NCI-H2196 treated with DMSO at 0.1 percent for 48 hours (cell line): Measurements from ENCODE around the gene SORCS2.

ENCODE experiments used
- DNase-seq: peaks from one replicate; lab custom pipeline; 2025; ENCODE audit not compliant: unreplicated experiment; lab: John Stamatoyannopoulos, UW

Gene SORCS2

DNA sequence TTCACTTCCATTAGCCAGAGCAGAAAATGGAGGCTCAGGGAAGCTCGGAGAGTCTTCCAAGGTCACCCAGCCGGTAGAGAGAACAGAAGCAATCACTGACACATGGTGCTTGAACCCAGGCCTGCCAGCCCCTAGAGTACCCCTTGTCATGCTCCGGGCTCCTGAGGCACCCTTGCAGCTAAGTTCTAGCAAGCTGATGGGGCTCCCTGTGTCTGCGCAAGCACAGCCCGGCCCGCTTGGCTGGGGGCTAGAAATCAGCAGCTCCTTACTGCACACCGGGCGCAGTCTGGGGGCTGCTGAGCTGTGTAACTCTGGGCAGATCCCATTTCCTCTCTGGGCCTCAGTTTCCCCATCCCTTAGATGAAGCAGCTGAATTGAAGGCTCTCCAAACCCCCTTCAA is 344.5 kb downstream of the SORCS2 start:
- no peak for DNase-seq

DNA sequence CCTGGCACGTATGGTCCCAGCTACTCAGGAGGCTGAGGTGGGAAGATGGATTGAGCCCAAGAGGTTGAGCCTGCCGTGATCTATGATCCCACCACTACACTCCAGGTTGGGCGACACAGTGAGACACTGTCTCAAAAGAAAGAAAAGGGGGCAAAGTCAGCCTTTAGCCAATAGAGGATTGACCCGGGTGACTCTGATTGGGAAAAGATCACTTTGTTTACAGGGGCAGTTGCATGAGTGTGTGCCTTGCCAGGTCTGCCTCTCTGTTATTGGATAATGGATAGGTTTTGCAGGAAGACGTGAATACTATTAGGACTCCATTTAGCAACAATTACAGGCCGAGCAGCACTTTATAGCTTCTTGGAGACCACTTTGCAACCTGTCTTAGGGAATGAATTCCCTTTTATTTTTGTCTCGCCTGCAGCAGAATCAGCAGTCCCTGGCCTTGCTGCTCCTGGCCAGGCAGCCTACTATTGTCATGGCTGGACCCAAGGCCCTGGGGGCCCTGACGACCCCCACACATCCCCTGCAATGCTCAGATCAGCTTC is 345.6 kb downstream of the SORCS2 start:
- no peak for DNase-seq

DNA sequence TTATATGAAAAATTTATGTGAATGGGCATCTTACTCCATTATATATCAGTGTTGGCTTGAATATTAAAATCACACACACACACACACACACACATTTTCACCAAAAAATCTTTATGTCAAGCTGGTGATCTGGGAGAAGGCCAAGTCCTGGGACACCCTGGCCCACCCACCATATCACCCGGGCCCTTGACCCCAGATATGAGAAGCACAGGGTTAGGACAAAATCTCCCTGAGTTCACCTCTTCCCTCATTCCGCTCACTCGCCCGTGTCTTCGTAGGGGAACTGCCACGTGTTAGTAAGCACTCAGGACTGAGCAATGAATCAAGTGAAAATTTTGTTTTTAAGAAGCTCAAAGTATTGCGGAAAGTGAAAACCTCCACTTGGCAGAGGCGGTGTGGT is 346.2 kb downstream of the SORCS2 start:
- no peak for DNase-seq

DNA sequence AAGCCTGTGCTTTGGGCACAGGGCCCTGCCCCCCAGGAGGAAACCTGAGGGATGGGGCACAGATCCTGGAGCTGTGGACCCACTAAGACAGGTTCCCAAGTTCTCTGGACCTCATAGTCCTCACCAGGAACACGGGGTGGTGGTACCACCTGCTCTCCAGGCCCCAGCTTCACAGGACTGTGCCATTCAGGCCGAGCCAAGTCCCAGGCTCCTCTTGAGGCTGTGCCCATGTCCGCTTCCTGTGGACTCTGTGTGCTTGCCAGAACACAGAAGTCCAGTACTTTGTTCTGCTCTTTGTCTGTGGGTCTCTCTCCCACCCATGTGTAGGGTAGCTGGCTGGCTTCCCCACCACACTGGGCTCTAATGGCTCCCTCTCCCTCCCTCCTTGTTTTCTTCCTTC is 346.8 kb downstream of the SORCS2 start:
- no peak for DNase-seq

DNA sequence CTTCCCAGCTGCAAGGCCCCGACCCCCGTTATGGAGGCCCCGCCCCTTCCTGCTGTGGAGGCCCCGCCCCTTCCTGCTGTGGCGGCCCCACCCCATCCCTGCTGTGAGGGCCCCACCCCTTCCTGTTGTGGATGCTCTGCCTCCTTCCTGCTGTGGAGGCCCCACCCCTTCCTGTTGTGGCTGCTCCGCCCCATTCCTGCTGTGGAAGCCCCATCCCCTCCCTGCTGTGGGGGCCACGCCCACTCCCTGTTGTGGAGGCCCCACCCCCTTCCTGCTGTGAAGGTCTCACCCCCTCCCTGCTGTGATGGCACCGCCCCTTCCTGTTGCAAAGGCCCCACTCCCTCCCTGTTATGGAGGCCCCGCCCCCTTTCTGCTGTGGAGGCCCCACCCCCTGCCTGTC is 347.3 kb downstream of the SORCS2 start:
- DNase-seq: peak; percentile 15

DNA sequence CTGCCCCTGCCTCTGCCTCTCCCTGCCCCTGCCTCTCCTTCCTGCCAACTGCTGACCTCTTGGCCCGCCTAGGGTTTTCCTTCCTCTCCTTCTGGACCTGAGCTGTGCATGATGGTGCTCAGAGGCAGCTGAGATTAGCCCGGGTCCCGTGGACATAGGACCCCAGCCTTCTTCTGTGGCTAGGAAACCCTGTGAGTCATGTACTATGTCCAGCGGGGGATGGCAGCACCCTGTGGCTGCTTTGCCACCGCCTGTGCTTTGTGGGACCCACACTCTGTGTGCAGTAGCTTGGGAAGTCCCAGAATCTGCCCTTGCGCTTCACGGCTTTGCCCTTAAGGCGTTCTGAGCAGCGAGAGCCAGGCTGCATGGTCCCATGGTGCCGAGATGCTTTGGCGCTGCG is 347.9 kb downstream of the SORCS2 start:
- DNase-seq: no peak

DNA sequence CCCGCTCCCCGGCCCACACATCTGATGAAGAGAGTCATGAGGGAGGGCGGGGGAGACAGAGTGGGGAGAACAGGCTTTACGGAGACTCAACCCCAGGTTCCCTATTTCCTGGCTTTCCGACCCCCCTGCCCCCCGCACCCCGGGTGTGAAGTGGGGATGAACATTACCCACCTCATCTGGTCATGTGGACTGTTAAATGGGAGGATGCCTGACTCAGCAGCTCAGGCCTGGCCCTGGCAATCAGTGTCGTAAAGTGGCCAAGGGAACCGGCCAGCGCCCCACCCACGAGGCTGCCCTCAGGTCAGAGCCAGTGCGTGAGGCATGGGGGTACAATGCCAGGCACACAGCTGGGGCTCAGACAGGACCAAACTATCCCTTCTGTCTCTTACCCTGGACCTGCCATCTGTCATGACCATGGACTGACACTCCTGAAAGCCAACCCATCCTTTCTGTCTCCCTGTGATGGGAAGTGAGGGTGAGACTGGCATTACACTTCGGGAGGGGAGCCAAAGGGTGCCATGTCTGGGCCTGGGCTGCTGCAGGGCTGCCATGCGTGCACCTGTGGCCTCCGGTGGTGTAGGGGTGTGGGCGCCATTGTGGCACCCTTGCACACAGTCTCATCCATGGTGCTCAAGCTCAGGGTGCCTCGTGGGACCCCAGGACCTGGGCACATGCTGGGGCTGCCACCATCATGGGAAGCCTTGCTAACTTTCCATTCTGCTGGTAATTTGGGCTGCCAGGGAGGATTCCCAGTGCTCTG is 348.5 kb downstream of the SORCS2 start:
- DNase-seq: no peak

DNA sequence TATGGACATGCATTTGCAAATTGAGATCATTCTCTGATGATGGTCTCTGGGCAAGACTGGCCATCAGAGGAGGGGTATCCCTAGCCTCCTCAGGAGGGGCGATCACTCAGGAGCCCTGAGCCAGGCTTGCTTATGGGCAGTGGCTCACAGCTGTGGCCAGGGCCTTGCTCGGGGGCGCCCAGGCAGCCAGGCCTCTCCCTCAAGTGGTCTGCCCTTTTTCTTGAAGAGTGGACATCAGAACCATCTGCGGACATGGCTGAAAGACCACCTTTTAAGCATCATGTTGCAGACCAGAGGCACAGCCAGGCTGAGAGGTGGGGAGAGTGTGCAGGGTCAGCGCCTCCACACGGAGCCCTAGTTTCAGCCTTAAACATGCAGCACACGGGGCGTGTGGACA is 349.1 kb downstream of the SORCS2 start:
- DNase-seq: no peak

DNA sequence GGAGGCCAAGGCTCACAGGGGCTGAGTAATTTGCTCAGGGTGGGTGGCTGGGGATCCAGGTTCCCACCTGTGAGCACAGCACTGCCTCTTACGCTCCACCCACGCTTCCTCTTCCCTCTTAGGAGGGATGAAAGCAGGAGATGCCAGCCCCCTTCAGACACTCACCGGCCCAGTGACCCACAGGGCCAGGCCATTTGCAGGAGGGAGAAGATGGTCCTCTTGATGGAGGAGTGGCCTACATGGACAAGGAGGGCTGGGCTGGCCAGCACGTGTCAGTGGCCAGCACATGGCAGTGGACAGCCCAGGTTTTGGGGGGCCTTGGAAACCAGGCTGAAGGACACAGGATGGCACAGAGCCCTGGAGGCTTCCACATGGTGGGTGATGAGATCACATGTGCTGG is 350.4 kb downstream of the SORCS2 start:
- no peak for DNase-seq

DNA sequence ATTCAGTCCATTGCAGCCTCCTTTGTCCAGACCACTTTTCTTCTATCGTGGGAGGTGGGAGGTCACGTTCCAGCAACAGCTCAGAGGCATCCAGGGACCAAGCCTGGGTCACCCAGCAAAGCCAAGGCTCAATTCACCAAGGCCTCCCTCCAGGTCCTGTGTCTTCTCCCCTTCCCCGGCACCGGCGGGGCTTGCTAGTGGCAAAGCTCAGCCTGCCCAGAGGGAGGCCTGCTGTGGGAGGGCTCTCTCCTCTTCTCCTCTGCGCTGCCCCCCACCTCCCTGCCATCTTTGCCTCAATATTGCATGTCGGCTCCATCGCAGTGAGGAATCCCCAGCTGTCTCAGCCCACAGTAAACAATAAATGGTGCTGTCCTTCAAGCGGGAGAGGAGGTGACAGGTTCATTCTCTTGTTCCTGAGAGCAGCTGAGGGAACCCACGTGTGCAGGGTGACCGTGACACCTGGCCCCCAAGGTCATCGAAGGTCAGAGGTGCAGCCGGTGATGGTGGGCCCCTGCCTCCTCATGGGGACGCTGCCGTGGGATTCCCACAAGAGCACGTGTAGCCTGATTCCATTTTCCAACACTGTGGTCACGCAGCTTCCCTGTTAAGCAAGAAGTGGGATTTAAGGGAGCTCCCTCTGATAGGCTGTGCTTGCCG is 353.9 kb downstream of the SORCS2 start:
- no peak for DNase-seq

DNA sequence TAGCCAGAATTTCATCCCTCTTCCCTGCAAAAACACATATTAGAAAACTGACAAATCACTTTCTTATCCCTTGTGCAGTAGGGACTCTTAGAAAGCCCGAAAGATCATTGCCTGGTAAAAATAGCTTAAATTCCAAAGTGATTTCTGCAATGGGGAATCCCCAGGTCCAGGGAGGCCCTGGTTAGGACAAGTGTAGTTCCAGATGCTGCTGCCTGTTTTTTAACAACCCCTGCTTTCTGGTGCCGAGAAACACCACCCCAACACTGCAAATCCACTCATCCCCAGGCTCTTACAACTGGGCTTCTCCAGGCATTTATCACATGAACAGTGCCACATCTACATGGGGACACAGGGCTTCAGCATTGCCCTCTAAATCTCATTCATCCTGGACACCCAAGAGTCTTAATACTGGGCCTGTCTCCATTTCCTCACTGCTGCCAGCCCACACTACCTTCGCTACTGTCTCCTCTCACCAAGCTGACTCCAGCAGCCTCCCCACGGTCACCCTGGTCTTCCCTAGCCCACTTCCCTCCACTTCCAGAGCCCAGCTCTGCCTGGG is 354.6 kb downstream of the SORCS2 start:
- DNase-seq: no peak

DNA sequence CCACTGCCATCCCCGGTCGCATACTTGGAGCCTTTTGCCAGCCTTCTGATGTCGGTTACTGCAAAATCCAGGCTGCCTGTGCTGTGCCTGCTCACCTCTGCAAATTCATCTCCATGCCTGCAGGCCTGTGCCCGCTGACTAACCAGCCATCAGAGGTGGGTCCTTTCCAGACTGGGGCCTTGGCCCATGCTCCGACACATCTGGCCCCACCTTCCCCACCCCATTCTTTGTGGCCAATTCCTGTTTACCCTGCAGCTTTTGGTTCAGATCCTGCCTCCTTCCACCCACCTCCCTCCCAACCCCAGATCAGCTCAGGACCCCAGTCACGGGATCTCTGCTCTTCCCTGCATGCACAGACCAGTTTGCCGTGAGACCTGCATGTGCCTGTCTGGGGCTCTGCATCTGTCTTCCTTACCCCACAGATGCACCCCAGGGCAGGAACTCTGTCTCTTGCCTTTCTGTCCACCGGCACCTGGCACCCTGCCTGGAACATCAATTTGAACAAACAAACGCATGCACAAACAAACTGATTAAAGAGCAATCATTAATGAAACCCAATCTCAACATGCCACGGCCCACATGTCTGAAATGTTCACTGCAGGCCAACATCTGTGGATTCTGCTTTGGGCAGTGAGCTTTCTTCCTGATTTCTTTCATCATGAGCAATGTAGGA is 355.2 kb downstream of the SORCS2 start:
- DNase-seq: peak; percentile 28

DNA sequence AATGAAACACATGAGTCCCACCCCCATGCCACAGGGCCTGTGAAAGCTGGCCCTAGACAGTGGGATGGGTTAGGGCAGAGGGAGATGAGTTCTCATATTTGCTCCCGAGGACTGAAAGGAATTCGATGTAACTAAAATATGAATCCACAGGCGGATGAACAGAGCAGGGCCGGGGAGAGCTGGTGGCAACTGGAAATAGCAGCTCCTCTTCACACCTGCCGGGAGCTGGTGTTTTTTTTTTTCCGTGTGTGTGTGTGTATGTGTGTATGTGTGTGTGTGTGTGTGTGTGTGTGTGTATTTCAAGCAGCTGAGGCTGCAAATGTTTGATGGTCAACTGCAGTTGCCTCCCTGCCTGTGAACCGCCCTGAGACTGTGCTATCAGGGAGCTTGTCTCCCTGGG is 357.5 kb downstream of the SORCS2 start:
- DNase-seq: no peak

DNA sequence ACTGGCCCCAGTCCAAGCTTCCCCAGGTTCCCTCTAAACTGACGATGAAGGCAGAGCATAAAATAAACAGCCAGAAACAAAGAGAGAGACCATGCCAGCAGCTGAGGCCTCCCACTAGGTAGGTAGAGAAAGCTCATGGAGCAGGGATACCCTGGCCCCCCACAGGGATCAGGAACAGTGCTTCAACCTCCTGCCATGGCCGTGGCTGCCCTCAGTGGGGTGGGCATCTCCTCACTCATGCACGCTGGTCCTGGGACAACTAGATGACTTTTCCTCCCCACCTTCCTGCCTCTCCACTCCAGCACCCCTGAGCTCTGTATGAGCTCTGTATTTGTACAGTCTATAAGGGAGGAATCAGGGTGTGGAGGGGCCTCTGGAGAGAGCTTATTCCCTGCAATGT is 360.1 kb downstream of the SORCS2 start:
- DNase-seq: no peak

DNA sequence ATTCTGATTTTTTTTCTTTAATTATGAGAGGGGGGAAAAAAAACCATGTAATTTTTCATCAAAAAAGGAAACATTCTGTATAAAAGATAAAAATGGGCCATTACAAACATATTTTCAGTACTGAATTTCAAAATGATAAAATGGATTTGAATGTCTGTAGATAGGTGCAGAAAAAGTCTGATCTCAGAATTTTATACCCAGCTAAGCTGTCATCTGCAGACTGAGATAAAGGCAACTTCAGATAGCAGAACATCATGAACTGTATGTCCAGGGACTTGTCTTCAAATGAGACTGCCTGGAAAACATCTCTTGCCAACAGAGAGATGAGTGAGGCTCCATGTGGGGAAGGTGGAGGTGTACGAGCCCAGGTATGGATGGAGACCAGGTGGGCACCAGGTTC is 360.9 kb downstream of the SORCS2 start:
- DNase-seq: no peak

DNA sequence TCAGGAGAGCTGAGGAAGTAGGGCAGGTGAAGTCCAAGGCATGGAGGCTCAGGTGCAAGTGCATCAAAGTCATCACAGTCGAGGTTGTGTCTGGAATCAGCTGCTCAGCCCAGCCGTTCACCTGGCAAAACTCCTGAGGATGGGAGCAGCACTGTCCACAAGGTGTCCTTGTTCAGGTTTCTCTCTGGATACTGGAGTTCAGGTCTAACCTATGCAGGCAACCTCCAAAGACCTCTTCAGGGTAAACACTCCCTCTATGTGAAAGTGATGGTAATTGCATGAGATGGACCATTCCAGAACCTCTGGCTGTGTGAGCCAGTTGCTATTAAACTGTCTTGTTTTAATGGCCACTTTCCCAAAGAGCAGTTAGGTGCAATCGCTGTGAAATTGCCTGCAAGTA is 362.6 kb downstream of the SORCS2 start:
- no peak for DNase-seq

DNA sequence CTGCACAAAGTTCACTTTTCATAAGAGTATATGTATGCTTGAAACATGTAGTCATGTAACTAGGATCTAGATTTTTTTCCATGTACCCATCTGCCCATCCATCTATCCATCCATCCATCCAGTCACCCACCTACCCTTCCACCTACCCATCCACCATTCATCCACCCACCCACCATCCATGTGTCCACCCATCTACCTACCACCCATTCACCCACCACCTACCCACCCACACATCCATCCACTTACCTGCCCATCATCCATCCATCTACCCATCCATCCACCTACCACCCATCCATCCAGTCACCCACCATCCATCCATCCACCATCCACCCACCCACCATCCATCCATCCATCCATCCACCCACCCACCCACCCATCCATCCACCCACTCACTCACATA is 364.2 kb downstream of the SORCS2 start:
- DNase-seq: no peak

DNA sequence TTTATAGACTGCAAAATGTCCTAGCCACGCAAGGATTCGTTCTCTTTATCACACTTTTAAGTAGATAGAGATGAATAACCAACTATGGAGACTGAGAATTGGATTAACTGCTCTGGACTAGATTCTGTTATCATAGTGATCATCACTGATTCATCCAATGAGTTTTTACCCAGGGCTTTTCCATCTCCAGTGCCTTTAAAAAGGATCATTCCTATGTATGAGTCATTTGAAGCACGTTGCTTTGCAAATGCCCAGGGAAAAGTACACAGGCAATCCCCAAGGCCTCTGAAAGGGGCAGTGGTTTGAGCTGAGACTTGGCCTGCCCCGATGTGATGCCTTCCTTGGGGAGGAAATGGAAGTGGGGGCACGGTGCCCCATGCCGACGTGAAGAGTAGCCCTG is 365.1 kb downstream of the SORCS2 start:
- DNase-seq: no peak

DNA sequence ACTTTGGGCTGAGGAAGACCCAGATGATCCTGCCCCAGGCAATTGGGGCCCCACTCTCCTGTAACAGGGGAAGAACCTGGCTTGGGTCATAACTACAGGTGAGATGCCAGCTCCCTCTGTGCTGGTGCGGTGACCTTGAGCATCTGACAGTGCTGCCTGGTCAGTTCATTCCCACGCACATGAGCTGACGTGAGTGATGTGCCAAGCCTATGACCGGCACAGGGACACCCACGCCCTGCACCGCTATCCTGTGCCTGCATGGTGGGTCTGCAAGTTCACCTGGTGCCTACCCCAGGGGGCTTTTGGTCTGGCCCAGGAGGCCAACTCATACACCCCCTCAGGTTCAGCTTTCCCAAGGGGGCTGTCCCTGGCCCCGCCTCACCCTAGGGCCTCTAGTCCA is 366.1 kb downstream of the SORCS2 start:
- DNase-seq: no peak

DNA sequence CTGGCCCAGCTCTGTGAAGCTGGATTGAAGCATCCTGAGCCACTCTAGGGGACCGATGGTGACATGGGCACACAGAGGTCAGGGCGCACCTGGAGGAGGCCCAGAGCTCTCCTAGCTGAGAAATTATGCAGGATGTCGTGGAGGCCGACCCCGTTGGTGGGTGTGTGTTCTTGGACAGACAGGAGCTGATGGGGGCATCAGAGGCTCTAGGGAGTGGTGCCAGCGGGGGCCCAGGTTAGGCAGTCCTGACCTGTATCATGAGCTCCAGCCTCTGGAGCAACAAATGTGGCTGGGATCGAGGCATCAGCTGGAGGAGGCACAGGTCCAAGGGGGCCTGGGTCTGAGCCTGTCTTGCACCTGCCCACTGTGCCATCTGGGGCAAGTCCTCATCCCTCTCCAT is 367.0 kb downstream of the SORCS2 start:
- no peak for DNase-seq

DNA sequence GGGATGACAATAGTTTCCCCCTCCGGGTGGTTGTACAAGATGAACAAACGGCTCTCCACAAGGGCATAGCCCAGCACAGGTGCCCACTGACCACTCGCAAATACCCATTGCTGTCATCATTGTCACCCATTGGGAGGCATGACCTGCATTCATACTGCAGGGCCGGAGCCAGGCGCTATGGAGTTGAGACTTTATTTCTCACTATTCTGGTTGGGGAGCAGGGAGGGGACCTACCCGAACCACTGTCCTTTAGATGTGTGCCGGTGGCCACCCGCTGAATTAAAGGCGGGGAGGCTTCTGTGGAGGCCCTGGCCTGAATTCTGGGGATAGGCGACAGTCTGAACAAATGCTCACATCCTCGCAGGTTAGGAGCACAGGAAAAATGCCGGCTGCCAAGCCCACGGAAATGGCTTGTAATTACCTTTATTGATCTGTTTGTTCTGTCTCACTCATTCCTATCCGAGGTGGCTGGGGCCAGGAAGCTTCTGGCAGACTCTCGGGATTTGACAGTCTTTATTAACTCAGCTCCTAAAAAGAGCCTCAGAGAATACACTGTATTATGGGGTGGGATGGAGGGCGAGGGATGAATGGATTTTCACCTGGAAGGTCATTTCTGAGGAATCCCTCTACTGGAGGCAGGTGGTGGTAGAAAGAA is 367.5 kb downstream of the SORCS2 start:
- DNase-seq: no peak
